Measurements from ENCODE around the gene RXRG.

Gene RXRG

DNA sequence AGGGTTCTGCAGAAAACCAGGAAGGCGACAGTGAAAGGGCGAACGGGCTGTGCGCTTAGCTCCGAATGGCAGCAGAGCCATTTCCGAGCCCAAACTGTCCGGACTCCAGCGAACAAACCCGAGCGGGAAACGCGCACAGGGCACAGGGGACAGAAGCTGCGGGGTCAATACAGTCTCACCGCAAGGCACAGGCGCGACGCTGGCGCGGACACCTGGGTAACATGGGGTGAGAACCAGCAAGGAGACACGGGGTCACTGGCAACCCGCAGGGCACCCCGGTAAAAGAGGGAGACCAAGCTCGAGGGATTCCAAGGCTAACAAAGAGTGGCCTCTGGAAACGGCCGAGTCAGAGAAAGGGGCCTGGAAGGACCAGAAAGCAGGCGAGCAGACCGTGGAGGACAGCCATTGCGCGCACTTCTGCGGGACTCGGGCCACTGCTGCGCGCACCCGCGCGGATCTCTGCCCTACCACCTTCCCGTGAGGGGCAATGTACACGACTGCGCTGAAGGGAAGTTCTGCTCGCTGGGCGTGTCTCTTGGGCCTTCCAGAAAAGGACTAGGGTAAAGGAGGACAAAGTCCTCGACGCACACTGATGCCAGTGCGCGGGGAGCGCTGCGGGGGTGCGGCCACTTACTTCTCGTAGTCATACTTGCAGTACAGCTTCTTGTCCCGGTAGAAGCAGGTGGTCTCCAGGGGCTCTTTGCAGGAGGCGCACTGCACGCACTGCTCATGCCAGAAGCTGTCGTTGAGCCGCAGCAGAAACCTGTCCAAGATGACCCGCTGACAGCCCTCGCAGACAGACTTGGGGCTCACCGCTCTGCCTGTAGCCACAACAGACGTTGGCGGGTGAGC, 92.3 kb downstream of the RXRG start:
- H3K27me3 ChIP-seq (replicated peaks; ENCODE audit: control insufficient read depth, insufficient read depth, low read length): peaks cover 1% of the 10 kb centered on the region
- TF ChIP-seq, protein P1, sequence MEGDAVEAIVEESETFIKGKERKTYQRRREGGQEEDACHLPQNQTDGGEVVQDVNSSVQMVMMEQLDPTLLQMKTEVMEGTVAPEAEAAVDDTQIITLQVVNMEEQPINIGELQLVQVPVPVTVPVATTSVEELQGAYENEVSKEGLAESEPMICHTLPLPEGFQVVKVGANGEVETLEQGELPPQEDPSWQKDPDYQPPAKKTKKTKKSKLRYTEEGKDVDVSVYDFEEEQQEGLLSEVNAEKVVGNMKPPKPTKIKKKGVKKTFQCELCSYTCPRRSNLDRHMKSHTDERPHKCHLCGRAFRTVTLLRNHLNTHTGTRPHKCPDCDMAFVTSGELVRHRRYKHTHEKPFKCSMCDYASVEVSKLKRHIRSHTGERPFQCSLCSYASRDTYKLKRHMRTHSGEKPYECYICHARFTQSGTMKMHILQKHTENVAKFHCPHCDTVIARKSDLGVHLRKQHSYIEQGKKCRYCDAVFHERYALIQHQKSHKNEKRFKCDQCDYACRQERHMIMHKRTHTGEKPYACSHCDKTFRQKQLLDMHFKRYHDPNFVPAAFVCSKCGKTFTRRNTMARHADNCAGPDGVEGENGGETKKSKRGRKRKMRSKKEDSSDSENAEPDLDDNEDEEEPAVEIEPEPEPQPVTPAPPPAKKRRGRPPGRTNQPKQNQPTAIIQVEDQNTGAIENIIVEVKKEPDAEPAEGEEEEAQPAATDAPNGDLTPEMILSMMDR (IDR thresholded peaks at IDR 0.05; ENCODE audit: insufficient read depth, low read length, poor library complexity, severe bottlenecking): no peak
- H3K36me3 ChIP-seq (ENCODE audit: control insufficient read depth, insufficient read depth, low read length): no peaks in the 10 kb centered on the region
- no peak for DNase-seq (ENCODE audit: extremely low read depth, insufficient read length)
- H3K4me3 ChIP-seq (replicated peaks; ENCODE audit: low read depth, low read length): no peak overlapping the region

DNA sequence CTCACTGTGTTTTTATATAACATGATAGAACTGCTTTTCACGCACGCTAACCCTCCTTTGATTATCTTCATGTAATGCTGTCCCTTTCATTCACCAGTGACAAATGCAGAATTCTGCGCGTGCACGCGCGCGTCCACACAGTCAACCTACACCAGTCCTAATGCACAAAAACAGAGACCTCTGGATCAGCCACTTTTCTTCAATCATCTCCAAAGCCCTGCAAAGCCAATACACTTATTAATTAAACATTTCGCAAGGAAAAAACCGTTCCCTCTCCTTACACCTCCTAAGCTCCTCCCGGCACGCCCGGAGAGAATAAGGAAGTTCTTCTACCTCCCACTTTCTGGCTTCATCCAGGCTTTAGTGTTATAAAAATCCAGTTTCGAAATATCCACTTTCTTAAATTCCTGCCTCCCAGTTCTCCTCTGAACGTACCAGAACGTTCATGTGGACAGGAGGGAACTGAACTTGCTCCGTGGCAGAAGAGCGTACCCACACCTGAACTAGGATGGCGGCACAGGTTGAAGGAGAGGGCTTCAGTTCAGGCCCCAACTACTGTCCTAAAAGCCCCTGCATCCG, 93.0 kb downstream of the RXRG start:
- TF ChIP-seq, protein P1 (IDR thresholded peaks at IDR 0.05; ENCODE audit: insufficient read depth, low read length, poor library complexity, severe bottlenecking): no peak
- no peak for DNase-seq (ENCODE audit: extremely low read depth, insufficient read length)
- peaks cover 1% of the 10 kb centered on the region for H3K27me3 ChIP-seq (replicated peaks; ENCODE audit: control insufficient read depth, insufficient read depth, low read length)
- no peak overlapping the region for H3K4me3 ChIP-seq (replicated peaks; ENCODE audit: low read depth, low read length)
- no peaks in the 10 kb centered on the region for H3K36me3 ChIP-seq (ENCODE audit: control insufficient read depth, insufficient read depth, low read length)
